ENCODE measurements around the gene EBF3.

Gene EBF3, protein sequence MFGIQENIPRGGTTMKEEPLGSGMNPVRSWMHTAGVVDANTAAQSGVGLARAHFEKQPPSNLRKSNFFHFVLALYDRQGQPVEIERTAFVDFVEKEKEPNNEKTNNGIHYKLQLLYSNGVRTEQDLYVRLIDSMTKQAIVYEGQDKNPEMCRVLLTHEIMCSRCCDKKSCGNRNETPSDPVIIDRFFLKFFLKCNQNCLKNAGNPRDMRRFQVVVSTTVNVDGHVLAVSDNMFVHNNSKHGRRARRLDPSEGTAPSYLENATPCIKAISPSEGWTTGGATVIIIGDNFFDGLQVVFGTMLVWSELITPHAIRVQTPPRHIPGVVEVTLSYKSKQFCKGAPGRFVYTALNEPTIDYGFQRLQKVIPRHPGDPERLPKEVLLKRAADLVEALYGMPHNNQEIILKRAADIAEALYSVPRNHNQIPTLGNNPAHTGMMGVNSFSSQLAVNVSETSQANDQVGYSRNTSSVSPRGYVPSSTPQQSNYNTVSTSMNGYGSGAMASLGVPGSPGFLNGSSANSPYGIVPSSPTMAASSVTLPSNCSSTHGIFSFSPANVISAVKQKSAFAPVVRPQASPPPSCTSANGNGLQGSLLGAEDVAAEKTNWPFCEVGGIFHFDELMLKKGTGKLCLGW

DNA sequence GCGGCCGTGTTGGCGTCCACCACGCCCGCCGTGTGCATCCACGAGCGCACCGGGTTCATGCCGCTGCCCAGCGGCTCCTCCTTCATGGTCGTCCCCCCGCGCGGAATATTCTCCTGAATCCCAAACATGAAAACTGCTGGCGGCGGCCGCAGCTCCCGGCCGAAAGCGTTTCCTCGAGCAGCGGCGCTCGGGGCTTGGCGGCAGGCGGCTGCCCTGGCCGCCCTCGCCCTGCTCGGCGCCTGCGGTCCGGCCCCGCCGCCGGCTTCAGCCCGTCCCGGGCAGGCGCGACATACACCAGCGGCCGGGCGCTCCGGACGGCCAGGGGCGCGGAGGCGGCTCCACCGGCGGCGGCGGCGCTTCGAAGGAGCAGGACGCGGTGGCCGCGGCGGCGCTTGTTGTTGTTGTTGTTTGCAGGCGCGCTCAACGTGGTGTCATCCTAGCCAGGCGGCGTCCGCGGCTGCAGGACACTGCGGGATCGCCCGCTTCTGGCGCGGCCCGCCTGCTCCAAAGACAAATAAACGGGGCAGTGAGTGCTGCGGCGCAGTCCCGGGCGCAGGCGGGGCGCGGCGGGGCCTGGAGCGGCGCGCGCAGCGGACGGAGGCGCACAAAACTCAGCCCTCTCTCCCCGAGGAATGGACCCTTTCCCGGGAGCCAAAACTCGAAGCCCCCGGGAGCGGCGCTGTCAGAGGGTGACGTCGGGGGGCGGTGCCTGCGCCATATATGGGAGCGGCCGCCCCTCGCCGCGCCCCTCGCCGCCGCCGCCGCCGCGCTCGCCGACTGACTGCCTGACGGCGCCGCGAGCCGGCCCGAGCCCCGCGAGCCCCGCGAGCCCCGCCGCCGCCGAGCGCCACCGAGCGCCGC is at the start of gene EBF3:
Gene EBF3 (minus strand): TSS at position 634 of the 861 bp plus-strand sequence. CDS start 506 bp downstream, at position 128.
- peak; percentile 87 for DNase-seq

- DNase-seq, result no peak
These were observed 49.5 kb upstream of the EBF3 start for GRCh38 chr10:130013335-130014262.

DNA sequence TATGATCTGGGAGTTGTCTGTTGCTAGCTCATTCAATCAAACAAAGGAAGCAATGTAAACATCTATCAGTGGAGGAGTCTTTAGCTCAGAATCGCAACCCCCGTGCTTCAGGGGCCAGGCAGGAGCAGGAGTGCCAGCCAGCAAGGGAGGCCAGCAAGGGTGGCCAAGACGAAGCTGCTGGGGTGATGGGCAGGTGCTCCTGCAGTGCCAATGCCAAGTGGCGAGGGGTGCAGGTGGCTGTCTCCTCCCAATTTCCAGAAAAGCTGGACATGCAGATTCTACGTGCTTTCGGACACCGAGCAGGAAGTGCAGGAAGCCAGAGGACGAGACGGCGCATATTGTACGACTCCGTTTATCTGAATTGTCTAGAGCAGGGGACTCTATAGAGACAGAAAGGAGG is 48.1 kb upstream of the EBF3 start:
- no peak for DNase-seq

DNA sequence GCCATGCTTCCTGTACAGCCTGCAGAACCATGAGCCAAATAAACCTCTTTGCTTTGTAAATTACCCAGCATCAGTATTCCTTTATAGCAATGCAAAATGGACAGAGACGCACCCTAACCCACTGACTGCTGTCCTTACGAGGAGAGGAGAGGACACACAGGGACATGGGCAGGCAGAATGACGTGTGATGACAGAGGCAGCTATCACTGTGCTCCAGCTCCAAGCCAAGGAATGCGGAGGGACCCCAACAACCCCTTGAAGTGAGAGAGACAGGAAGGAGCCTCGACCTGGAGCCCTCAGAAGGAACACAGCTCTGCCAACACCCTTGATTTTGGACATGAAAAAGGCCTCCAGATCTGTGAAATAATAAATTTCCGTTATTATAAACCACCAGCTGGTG is 46.6 kb upstream of the EBF3 start:
- no peak for DNase-seq

DNA sequence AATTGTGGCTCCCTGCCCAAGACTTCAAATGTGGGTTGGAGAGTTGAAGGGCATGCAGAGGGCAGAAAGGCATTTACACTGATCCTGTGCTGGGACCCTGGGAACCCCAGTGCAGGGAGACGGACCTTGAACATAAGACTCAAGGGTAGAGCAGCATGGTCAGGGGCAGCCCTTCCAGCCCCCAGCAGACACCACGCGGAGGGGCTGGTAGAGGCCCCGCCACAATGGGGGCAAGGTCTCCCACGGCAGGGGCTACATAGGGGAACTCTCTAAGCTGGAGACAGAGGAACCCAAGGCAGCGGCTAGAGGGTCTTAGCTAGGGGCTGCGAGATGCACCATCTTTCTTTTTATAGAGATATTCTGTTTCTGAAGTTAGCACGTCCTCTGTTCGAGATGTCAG is 45.2 kb upstream of the EBF3 start:
- DNase-seq, result no peak

- no peak for DNase-seq
These were observed 39.9 kb upstream of the EBF3 start for GRCh38 chr10:130003787-130004613.

GRCh38 chr10:130003166-130003565 is 39.1 kb upstream of the EBF3 start:
- no peak for DNase-seq

DNA sequence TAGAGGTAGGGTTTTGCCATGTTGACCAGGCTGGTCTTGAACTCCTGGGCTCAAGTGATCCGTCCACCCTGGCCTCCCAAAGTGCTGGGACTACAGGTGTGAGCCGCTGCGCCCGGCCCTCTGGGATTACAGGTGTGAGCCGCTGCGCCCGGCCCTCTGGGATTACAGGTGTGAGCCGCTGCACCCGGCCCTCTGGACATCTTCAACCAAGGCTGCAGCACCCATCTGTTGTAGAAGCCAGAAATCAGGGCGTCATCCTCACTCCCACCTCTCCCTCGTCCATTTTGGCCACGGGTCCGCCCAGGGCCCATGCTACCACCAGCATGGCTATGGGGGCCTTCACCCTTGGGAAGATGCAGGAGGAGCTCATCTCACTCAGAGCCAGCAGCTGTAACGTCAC is 38.5 kb upstream of the EBF3 start:
- DNase-seq, result no peak

DNA sequence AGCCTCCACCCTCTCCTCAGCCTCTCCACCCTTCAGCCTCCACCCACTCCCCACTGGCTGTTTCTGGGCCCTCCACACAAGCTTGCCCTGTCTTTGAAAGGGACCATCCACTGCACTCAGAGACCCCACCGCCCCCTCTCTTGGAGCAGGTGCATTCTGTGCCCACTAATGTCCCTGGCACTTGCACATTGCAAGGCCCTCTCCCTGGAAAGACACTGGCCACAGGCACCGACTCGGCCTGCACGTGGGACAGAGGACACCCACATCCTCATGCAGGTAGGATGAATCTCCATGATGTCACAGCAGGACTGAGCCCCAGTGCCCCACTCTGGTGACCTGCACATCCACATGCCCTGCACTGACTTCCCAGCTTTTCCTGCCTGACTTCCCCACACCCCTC is 36.8 kb upstream of the EBF3 start:
- no peak for DNase-seq

DNA sequence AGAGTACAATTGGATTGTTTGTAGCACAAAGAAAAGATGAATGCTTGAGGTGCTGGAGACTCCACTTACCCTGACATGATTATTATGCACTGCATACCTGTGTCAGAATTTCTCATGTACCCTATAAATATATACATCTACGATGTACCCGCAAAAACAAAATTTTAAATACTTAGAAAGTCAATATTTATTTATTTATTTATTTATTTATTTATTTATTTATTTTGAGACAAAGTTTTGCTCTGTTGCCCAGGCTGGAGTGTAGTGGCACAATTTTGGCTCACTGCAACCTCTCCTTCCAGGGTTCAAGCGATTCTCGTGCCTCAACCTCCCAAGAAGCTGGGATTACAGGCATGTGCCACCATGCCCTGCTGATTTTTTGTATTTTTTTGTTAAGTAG is 35.1 kb upstream of the EBF3 start:
- DNase-seq, result no peak

GRCh38 chr10:129993621-129994020 is 29.5 kb upstream of the EBF3 start:
- DNase-seq, result peak; percentile 83

- DNase-seq, result no peak
These were observed 28.3 kb upstream of the EBF3 start for GRCh38 chr10:129992356-129992755.

- no peak for DNase-seq
These were observed 18.8 kb upstream of the EBF3 start for GRCh38 chr10:129982825-129983224.

DNA sequence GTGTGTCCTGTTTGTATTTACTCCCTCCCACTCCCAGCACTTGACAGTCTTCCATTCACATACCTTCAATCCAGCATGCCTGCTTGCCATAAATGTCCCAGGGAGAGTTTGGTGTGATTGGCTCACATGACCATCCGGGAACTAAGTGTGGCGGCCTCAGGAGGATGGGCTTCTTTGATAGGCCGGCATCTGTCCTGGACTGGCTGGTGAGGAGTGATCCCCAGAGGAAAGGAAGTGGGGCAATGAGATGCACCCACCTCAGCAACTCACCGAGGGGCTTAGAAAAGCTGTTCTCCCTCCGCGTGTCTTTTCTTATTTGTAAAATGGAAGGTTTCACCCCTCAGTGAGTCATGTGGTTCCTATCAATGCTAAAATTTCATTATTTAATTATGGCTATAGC is 14.9 kb upstream of the EBF3 start:
- no peak for DNase-seq

DNA sequence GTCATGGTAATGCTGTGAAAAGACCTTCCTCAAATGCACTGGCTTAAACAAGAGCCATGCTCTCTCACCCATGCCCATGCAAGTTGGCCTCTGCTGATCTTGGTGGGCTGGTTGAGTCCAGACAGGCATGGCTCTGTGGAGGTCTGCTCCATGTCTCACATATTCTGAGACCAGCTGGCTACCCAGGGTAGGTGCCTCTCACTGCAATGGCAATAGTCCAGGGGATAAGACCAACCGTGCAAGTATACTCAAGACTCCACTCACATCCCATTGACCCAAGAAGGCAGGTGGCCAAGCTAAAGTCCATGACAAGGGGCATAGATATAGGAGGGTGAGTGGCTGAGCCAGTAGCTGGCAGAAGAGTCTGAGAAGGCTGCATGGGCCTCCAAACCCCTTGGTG is 14.2 kb upstream of the EBF3 start:
- DNase-seq, result no peak

DNA sequence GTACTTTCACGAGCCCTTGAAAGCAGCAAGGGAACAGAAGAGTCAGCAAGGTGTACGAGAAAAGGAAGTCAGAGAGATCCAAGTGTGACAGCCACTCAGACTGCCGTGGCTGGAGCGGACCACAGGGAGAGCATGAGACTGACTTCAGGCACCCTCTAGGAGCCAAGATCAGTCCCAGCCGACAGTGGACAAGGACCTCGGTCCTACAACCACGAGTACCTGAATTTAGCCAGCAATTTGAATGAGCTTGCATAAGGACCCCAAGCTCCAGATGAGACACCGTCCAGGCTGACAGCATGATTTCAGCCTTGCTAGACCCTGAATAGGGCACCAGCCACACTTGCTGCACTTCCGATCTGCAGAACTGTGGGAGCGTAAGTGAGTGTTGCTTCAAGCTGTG is 13.7 kb upstream of the EBF3 start:
- no peak for DNase-seq

GRCh38 chr10:129973674-129974059 is 9.6 kb upstream of the EBF3 start:
- no peak for DNase-seq

DNA sequence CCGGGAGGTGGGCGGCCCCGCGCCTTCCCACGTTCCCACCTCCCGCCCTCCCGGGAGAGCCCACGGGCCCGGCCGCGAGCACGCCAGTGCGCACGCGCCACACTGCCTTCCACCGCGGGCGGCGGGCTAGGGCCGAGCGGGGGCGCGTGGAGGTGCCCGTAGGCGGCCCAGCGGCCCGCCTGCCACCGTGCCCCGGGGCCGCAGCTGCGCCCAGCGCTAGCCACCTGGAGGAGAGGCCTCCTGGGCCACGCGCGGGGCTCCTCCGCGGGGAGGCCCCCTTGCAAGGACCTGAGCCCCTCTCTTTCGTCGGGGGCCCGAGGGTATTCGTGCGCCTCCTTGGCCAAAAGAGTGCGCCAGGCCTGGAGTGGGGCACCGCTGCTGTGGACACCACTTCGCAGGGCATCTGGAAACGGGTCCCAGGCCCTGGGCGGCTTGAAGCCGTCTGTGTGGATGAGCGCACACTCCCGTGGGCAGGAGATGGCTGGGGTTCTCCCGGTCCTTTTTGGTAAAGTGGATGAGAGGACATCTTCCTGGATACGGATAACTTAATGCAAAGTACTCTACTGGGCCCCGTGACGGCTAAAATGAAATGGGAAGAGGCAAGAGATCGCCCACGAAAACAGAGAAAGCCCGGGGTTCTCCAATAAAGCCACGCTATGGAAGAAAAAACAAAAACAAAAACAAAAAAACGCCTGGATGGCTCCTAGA is 9.0 kb upstream of the EBF3 start:
- no peak for DNase-seq

DNA sequence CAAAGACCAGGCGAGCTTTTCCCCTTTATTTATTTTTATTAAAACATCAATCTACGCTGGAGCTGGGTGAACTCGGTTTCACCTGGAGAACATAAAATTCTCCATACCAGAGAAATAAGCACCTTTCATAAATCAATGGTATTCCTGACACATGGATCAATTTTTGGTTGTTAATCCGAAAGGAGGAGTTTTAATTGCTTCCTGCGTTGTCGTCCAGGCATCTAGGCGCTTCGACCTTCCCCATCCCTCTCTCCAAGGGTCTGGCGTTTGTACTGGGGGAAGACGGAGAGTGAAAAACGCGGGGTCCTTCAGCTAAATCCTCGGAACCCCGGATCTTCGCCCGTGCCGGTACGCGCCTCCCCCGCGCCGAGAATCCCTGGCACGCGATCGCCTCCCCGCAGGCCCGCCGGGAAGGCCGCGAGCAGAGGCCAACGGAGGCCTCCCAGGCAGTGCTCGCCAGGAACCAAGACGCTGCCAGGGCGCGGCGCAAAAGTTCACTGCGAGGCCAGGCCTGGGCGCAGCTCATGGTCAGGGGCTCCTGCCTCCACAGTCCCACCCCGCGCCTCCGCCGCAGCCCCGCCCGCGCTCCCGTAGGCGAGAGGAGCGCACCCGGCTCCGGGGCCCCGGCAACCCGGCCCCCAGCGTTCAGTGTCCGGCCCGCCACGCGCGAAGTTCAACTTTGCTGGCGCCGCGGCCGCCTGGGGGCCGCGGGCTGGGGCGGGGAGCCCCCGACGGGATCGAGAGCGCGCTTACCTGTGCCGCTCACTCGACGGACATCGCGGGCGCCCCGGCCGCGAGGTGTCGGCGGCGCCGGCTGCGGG is 8.3 kb upstream of the EBF3 start:
- DNase-seq, result no peak

Measured in fibroblast of upper back skin (primary cell).